Measurements from ENCODE around the gene PNPLA2.

Gene PNPLA2

DNA sequence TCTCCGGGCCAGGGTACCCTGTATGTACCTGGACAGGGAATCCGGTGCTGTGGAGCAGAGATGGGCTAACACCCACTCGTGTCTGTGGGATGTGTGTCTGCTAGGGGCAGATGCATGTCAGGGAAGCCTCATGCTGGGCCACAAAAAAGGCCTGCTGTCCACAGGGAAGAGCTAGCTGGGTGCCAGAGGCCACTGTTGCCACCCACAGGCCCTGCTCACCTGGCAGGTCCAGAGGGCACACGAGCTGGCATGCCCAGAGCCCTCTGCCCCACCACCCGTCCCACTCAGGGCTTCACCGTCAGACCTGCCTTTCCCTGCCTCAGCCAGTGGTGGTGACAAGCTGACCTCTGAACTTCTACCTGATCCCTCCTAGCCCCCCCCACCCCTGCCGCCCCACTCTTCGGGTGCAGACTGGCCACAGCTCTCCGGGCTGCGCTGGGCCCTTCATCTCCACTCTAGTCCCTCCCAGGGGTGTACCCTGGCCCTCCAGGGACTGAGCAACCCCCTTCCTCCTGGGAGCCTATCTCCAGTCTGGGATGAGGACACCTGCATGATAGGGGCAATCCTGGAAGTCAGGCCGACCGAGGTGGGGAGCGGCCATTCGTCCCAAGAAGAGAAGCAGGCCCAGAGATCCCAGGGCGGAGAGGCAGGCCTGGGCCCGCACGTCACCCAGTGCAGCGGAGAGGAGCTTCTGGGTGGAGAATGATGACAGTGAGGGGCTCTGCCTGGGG lies 22.0 kb upstream of the PNPLA2 start:
- DNase-seq (ENCODE audit: insufficient read length, low spot score) (no peak), FAIRE-seq (peak; percentile 28)

DNA sequence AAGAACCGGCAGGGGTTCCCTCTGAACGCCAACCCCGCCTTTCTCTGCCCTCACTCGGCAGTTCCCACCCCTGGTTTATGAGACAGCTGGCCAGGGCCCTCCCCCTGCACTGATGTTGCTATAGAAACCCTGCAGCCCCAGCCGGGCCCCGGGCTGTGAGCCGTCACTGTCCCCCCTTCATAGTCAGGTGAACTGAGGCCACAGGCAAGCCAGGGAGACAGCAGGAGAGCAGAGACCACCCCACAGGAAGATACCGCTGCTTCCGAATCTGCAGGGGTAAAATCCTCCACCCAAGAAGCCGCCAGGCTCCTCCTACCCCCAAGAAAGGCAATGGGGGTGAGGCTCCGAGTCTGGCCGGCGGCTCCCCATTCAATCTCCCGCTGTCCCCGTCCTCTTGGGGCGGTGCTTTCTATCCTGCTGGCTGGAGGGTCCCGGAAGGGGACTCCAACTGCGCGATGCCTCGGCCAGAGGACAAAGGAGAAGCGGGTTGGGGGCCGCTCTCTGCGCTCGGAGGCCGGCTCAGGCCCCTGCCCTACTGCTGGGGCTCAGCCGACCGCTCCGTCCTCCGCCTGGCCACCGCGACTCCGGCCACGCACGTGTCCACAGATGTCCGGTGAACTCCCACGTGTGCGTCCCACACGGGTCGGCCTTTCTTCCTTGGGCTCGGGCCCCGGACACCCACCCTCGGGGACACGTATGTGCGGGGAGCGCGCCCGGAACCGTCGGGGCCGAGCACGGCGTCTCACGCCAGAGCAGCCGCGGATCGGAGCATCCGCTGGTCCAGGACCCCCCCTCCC lies 21.2 kb upstream of the PNPLA2 start:
- DNase-seq (ENCODE audit: insufficient read length, low spot score) (peak; percentile 91), FAIRE-seq (peak; percentile 94)

DNA sequence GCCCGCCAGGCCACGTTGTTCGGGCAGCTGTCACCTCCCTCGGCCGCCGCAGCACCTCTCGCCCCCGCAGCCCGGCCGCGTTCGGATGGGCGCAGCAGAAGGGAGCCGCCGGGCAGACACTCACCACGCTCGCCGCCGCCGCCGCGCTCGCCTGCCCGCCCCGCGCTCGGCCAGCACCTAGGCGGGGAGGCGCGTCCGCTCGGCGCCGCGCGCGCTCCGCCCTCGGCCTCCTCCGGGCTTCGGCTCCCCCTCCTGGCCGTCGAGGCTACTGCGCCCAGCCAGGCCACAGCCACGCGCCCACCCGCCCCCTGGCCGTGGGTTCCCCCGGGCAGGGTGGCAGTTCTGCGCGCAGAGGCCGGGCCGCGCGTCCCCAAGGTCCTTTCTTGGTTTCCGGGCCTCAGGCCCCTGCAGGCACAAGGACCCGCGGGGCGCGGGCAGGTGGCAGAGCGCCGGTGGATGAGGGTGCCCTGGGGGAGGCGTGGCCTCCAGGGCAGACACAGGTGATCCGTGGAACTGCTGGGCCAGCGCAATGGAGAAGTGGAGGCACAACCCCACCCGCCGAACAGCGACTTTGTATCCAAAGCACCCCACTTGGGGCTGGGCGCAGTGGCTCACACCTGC lies 20.5 kb upstream of the PNPLA2 start, which contains the start of gene SLC25A22:
Gene SLC25A22, minus strand, starts transcription at position 189 of the 621 bp plus-strand sequence. CDS start 3,275 bp downstream, outside the sequence.
- DNase-seq (ENCODE audit: insufficient read length, low spot score) (peak; percentile 97), FAIRE-seq (peak; percentile 93)

- FAIRE-seq = no peak
These were observed 18.9 kb upstream of the PNPLA2 start for GRCh38 chr11:799641-800316.

GRCh38 chr11:800473-800872 lies 18.2 kb upstream of the PNPLA2 start:
- DNase-seq (ENCODE audit: insufficient read length, low spot score) (no peak), FAIRE-seq (no peak)

More at GRCh38 chr11:799641-800316, 18.9 kb upstream of the PNPLA2 start:
- DNase-seq (ENCODE audit: insufficient read length, low spot score) = no peak

DNA sequence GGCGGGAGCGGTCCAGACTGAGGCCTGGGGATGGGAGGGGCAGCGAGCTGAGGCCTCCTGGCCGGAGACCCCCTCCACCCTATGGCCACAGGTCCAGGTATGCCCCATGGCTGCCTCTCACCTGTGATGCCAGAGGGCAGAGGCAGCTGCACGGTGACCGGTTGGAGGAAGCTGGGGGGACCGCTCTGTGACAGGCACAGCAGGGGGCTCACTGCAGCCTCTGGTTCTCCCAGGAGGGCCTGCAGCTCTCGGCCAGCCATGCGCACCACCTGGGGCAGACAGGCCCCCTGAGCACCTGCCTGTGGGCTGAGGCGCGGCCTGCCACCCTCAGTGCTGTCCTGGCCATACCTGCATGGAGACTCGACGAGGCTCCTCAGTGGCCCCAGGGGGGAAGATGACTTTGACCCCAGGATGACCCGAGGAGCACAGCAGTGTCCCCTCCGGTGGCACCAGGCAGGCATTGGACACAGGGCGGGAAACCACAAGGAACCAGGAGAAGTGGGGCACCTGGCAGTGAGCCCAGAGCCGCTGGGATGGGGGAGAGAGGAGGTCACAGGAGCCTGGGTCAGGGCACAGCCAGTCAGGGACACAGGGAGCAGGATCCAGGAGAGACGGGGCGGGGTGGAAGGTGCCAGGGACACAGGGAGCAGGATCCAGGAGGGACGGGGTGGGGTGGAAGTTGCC lies 17.5 kb upstream of the PNPLA2 start:
- DNase-seq (ENCODE audit: insufficient read length, low spot score) (no peak), FAIRE-seq (no peak)

- FAIRE-seq (no peak), DNase-seq (ENCODE audit: insufficient read length, low spot score) (no peak)
These were observed 16.6 kb upstream of the PNPLA2 start for GRCh38 chr11:802018-802617.

- no peak for DNase-seq (ENCODE audit: insufficient read length, low spot score)
- no peak for FAIRE-seq
These were observed 15.8 kb upstream of the PNPLA2 start for GRCh38 chr11:802693-803466.

- DNase-seq (ENCODE audit: insufficient read length, low spot score) = no peak
- FAIRE-seq = no peak
These were observed 15.3 kb upstream of the PNPLA2 start for GRCh38 chr11:803467-803742.

DNA sequence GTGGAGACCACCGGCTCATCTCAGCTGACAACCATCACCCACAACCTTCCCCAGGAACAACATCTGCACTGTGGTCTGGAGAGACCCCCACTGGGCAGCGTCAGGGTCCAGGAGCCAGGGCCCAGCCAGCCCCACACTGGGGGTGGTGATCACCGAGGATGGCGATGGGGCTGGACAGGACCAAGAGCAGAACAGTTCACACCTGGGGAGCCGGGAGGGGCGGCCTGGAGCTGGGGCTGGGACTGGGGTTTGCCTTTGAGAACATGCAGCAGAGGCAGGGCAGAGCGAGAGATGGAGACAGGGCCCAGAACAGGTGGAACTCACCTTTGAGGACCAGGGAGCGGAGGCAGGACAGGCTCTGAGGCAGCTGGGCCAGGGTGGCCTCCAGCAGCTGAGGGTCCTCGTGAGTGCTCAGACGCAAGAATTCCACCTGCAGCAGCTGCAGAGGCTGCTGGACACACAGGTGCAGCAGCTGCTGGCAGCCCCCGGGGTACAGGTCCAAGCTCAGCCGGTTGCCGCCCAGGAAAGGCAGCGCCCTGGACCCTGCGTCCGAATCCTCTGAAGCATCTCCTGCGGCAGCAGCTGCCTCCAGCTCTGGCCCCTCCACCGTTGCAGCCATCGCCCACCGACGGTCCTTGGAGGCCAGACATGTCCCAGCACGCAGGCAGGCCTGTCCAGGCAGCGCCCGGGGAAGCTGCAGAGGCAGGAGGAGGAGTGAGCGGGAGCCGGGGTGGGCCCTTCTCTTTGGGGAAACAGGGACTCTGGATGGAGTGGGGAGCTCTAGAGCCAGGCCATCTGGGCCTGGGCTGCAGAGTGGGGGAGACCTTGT lies 14.7 kb upstream of the PNPLA2 start:
- DNase-seq (ENCODE audit: insufficient read length, low spot score) (no peak), FAIRE-seq (no peak)

DNA sequence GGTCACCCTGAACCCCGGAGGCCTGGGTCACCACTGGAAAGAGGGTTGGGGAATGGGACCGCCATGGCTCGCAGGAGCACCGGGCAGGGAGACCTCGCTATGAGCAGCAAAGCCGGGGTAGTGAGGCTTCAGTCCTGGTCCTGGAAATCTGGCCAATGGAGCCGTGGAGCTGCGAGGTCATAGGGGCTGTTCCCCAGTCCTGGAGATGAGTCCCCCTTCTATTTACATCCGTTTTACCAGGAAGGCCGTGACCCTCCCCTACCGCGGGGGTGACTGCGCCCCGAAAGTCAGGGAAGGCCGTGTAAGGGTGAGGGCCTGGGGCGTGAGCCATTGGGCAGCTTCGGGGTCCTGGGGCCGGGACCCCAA lies 14.1 kb upstream of the PNPLA2 start:
- no peak for FAIRE-seq
- no peak for DNase-seq (ENCODE audit: insufficient read length, low spot score)

DNA sequence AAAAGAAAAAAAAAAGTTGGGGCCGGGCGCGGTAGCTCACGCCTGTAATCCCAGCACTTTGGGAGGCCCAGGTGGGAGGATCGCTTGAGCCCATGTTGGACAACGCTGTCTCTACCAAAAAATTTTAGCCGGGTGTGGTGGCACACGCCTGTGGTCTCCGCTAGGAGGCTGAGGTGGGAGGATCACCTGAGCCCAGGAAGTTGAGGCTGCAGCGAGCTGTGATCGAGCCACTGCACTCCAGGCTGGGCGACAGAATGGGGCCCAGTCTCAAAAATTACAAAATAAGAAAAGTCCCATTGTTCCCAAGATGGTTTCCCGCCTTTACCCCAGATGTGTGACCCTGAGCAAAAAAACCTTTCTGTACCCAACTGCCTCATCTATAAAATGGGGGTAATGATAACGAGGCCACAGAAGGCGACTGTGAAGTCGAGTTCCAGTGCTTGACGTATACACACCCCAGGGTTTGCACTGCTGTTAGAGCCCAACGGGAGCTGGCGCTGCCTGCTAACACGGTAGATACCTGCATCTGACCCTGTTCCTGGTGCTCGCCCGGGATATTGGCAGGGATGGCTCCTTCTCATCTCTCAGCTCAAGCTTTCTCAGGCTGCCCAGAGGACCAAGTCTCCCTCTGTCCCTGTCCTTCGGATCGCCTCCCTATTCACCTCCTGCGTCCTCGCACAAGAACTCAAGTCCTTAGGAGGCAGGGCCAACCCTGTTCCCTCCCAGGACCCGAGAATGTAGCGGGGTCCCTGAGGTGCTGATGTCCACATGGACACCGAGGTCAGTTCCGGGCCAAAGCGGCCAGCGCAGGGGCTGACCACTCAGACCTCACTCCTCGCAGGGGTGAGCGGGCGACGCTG lies 10.1 kb upstream of the PNPLA2 start:
- FAIRE-seq = peak; percentile 71
- no peak for DNase-seq (ENCODE audit: insufficient read length, low spot score)

- DNase-seq (ENCODE audit: insufficient read length, low spot score) (peak; percentile 94), FAIRE-seq (peak; percentile 96)
These were observed 9.3 kb upstream of the PNPLA2 start, which contains the start of gene RPLP2 for GRCh38 chr11:809287-810039. RPLP2 (plus strand) TSS chr11:809967; CDS start chr11:810235, 268 bp downstream.

GRCh38 chr11:810040-810567 lies 8.6 kb upstream of the PNPLA2 start:
- FAIRE-seq (no peak), DNase-seq (ENCODE audit: insufficient read length, low spot score) (no peak)

DNA sequence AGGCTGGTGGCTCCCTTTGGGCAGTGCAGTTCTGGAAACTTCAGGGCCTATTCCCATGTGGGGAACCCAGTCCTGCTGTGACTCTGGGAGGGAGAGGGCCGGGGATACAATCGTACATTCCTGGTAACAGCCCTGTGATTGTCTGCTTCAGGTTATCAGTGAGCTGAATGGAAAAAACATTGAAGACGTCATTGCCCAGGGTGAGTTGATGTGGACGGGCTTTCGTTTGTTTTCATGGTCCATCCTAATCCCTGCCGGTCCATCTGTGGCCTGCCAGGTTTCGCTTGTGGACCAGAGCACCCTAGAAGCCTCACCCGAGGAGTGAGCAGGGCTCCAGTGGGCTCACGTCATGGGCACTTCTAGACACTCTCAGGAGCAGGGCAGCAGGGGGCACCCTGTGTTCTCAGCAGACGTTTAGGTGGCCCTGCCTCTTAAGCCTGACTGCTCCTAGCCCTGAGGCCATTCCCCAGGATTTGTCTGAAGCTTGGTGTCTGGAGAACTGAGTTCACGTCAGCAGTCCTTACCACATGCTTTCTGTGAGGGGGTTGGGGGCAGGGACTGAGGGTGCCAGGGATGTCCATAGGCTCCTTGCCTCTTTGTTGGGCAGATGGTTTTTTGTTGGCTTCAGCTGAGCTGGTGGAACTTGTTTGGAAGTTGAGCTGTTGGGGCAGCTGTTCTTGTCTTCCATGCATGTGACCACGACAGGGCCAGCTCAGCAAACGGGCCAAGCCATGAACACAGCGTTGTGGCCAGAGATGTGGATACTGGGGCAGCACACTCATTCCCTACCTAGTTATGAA lies 7.1 kb upstream of the PNPLA2 start:
- FAIRE-seq (no peak), DNase-seq (ENCODE audit: insufficient read length, low spot score) (no peak)

- no peak for DNase-seq (ENCODE audit: insufficient read length, low spot score)
- FAIRE-seq = no peak
These were observed 6.3 kb upstream of the PNPLA2 start for GRCh38 chr11:812390-812789.
